ENCODE results near the gene FOXP1.

FOXP1 gene

GRCh38 chr3:71464613-71465012, 118.9 kb downstream of the FOXP1 start:
- H3K9ac ChIP-seq (ENCODE audit: low read length in 2 of 2), result no peak overlapping the region
- no peak overlapping the region for H3K4me3 ChIP-seq (ENCODE audit: low read length in 2 of 2)
- H3K36me3 ChIP-seq (ENCODE audit: control insufficient read depth in 2 of 2, insufficient read depth in 2 of 2, low read length in 2 of 2), result no peaks in the 10 kb centered on the region
- H3K27me3 ChIP-seq (ENCODE audit: control insufficient read depth in 1 of 2, insufficient read depth in 2 of 2, low read length in 2 of 2), result no peaks in the 10 kb centered on the region
- no peak overlapping the region for H3K27ac ChIP-seq (ENCODE audit: low read length)
- no peaks in the 10 kb centered on the region for H3K9me3 ChIP-seq (ENCODE audit: control insufficient read depth in 2 of 2, low read length in 2 of 2)
- peaks cover 6% of the 10 kb centered on the region for H3K4me1 ChIP-seq (ENCODE audit: control insufficient read depth, insufficient read depth, low read length)

- no peak overlapping the region for H3K4me3 ChIP-seq (ENCODE audit: low read length in 2 of 2)
- no peaks in the 10 kb centered on the region for H3K9me3 ChIP-seq (ENCODE audit: control insufficient read depth in 2 of 2, low read length in 2 of 2)
- no peak overlapping the region for H3K9ac ChIP-seq (ENCODE audit: low read length in 2 of 2)
- H3K27me3 ChIP-seq (ENCODE audit: control insufficient read depth in 1 of 2, insufficient read depth in 2 of 2, low read length in 2 of 2), result no peaks in the 10 kb centered on the region
- H3K4me1 ChIP-seq (ENCODE audit: control insufficient read depth, insufficient read depth, low read length), result peaks cover 6% of the 10 kb centered on the region
- H3K27ac ChIP-seq (ENCODE audit: low read length), result no peak overlapping the region
- no peaks in the 10 kb centered on the region for H3K36me3 ChIP-seq (ENCODE audit: control insufficient read depth in 2 of 2, insufficient read depth in 2 of 2, low read length in 2 of 2)
Measured at GRCh38 chr3:71463617-71464016, 119.9 kb downstream of the FOXP1 start.

- peaks cover 6% of the 10 kb centered on the region for H3K4me1 ChIP-seq (ENCODE audit: control insufficient read depth, insufficient read depth, low read length)
- no peaks in the 10 kb centered on the region for H3K9me3 ChIP-seq (ENCODE audit: control insufficient read depth in 2 of 2, low read length in 2 of 2)
- H3K9ac ChIP-seq (ENCODE audit: low read length in 2 of 2), result no peak overlapping the region
- no peak overlapping the region for H3K4me3 ChIP-seq (ENCODE audit: low read length in 2 of 2)
- H3K36me3 ChIP-seq (ENCODE audit: control insufficient read depth in 2 of 2, insufficient read depth in 2 of 2, low read length in 2 of 2), result no peaks in the 10 kb centered on the region
- no peaks in the 10 kb centered on the region for H3K27me3 ChIP-seq (ENCODE audit: control insufficient read depth in 1 of 2, insufficient read depth in 2 of 2, low read length in 2 of 2)
- H3K27ac ChIP-seq (ENCODE audit: low read length), result no peak overlapping the region
Measured at GRCh38 chr3:71462586-71462985, 120.9 kb downstream of the FOXP1 start.

- peaks cover 6% of the 10 kb centered on the region for H3K4me1 ChIP-seq (ENCODE audit: control insufficient read depth, insufficient read depth, low read length)
- H3K9me3 ChIP-seq (ENCODE audit: control insufficient read depth in 2 of 2, low read length in 2 of 2), result no peaks in the 10 kb centered on the region
- no peak overlapping the region for H3K9ac ChIP-seq (ENCODE audit: low read length in 2 of 2)
- H3K4me3 ChIP-seq (ENCODE audit: low read length in 2 of 2), result no peak overlapping the region
- H3K36me3 ChIP-seq (ENCODE audit: control insufficient read depth in 2 of 2, insufficient read depth in 2 of 2, low read length in 2 of 2), result no peaks in the 10 kb centered on the region
- no peak overlapping the region for H3K27ac ChIP-seq (ENCODE audit: low read length)
- H3K27me3 ChIP-seq (ENCODE audit: control insufficient read depth in 1 of 2, insufficient read depth in 2 of 2, low read length in 2 of 2), result no peaks in the 10 kb centered on the region
Measured at GRCh38 chr3:71461749-71462483, 121.6 kb downstream of the FOXP1 start.

- Histone ChIP-seq H3K27me3 (ENCODE audit: control insufficient read depth in 1 of 2, insufficient read depth in 2 of 2, low read length in 2 of 2) (no peaks in the 10 kb centered on the region), H3K4me1 (ENCODE audit: control insufficient read depth, insufficient read depth, low read length) (peaks cover 6% of the 10 kb centered on the region), H3K27ac (ENCODE audit: low read length) (no peak overlapping the region), H3K9ac (ENCODE audit: low read length in 2 of 2) (no peak overlapping the region), H3K9me3 (ENCODE audit: control insufficient read depth in 2 of 2, low read length in 2 of 2) (no peaks in the 10 kb centered on the region), H3K4me3 (ENCODE audit: low read length in 2 of 2) (no peak overlapping the region), H3K36me3 (ENCODE audit: control insufficient read depth in 2 of 2, insufficient read depth in 2 of 2, low read length in 2 of 2) (no peaks in the 10 kb centered on the region)
Measured at GRCh38 chr3:71461114-71461513, 122.4 kb downstream of the FOXP1 start.

GRCh38 chr3:71458895-71459294, 124.6 kb downstream of the FOXP1 start:
- Histone ChIP-seq H3K9ac (ENCODE audit: low read length in 2 of 2) (no peak overlapping the region), H3K4me3 (ENCODE audit: low read length in 2 of 2) (no peak overlapping the region), H3K27ac (ENCODE audit: low read length) (no peak overlapping the region), H3K4me1 (ENCODE audit: control insufficient read depth, insufficient read depth, low read length) (peaks cover 7% of the 10 kb centered on the region), H3K27me3 (ENCODE audit: control insufficient read depth in 1 of 2, insufficient read depth in 2 of 2, low read length in 2 of 2) (no peaks in the 10 kb centered on the region), H3K9me3 (ENCODE audit: control insufficient read depth in 2 of 2, low read length in 2 of 2) (no peaks in the 10 kb centered on the region), H3K36me3 (ENCODE audit: control insufficient read depth in 2 of 2, insufficient read depth in 2 of 2, low read length in 2 of 2) (no peaks in the 10 kb centered on the region)

GRCh38 chr3:71456826-71457225, 126.7 kb downstream of the FOXP1 start:
- Histone ChIP-seq H3K27me3 (ENCODE audit: control insufficient read depth in 1 of 2, insufficient read depth in 2 of 2, low read length in 2 of 2) (no peaks in the 10 kb centered on the region), H3K27ac (ENCODE audit: low read length) (no peak overlapping the region), H3K9ac (ENCODE audit: low read length in 2 of 2) (no peak overlapping the region), H3K36me3 (ENCODE audit: control insufficient read depth in 2 of 2, insufficient read depth in 2 of 2, low read length in 2 of 2) (no peaks in the 10 kb centered on the region), H3K4me1 (ENCODE audit: control insufficient read depth, insufficient read depth, low read length) (peaks cover 5% of the 10 kb centered on the region), H3K9me3 (ENCODE audit: control insufficient read depth in 2 of 2, low read length in 2 of 2) (no peaks in the 10 kb centered on the region), H3K4me3 (ENCODE audit: low read length in 2 of 2) (no peak overlapping the region)

- Histone ChIP-seq H3K36me3 (ENCODE audit: control insufficient read depth in 2 of 2, insufficient read depth in 2 of 2, low read length in 2 of 2) (no peaks in the 10 kb centered on the region), H3K9ac (ENCODE audit: low read length in 2 of 2) (no peak overlapping the region), H3K27ac (ENCODE audit: low read length) (no peak overlapping the region), H3K4me1 (ENCODE audit: control insufficient read depth, insufficient read depth, low read length) (peaks cover 5% of the 10 kb centered on the region), H3K4me3 (ENCODE audit: low read length in 2 of 2) (no peak overlapping the region), H3K9me3 (ENCODE audit: control insufficient read depth in 2 of 2, low read length in 2 of 2) (no peaks in the 10 kb centered on the region), H3K27me3 (ENCODE audit: control insufficient read depth in 1 of 2, insufficient read depth in 2 of 2, low read length in 2 of 2) (no peaks in the 10 kb centered on the region)
Measured at GRCh38 chr3:71456156-71456555, 127.4 kb downstream of the FOXP1 start.

GRCh38 chr3:71454512-71455403, 128.8 kb downstream of the FOXP1 start:
- Histone ChIP-seq H3K27me3 (ENCODE audit: control insufficient read depth in 1 of 2, insufficient read depth in 2 of 2, low read length in 2 of 2) (no peaks in the 10 kb centered on the region), H3K27ac (ENCODE audit: low read length) (no peak overlapping the region), H3K4me1 (ENCODE audit: control insufficient read depth, insufficient read depth, low read length) (peaks cover 5% of the 10 kb centered on the region), H3K36me3 (ENCODE audit: control insufficient read depth in 2 of 2, insufficient read depth in 2 of 2, low read length in 2 of 2) (no peaks in the 10 kb centered on the region), H3K4me3 (ENCODE audit: low read length in 2 of 2) (no peak overlapping the region), H3K9me3 (ENCODE audit: control insufficient read depth in 2 of 2, low read length in 2 of 2) (no peaks in the 10 kb centered on the region), H3K9ac (ENCODE audit: low read length in 2 of 2) (no peak overlapping the region)

- peaks cover 5% of the 10 kb centered on the region for H3K4me1 ChIP-seq (ENCODE audit: control insufficient read depth, insufficient read depth, low read length)
- no peak overlapping the region for H3K27ac ChIP-seq (ENCODE audit: low read length)
- no peak overlapping the region for H3K4me3 ChIP-seq (ENCODE audit: low read length in 2 of 2)
- no peak overlapping the region for H3K9ac ChIP-seq (ENCODE audit: low read length in 2 of 2)
- no peaks in the 10 kb centered on the region for H3K27me3 ChIP-seq (ENCODE audit: control insufficient read depth in 1 of 2, insufficient read depth in 2 of 2, low read length in 2 of 2)
- H3K36me3 ChIP-seq (ENCODE audit: control insufficient read depth in 2 of 2, insufficient read depth in 2 of 2, low read length in 2 of 2), result no peaks in the 10 kb centered on the region
- no peaks in the 10 kb centered on the region for H3K9me3 ChIP-seq (ENCODE audit: control insufficient read depth in 2 of 2, low read length in 2 of 2)
Measured at GRCh38 chr3:71453822-71454511, 129.6 kb downstream of the FOXP1 start.

Data from stomach smooth muscle (tissue), 2 donors.